ENCODE results near the gene SULT4A1. TPM values are rescaled to one million over a fixed set of nuclear protein-coding genes. Genes with fewer than 3 reads are reported as not detected.

Gene SULT4A1
- total RNA-seq, 1 experiment from 2014 or later = 12.6 TPM

GRCh38 chr22:43832393-43833265 lies 29.7 kb downstream of the SULT4A1 start:
- H3K36me3 Mint-ChIP-seq = no peaks in the 10 kb centered on the region
- H3K4me3 Mint-ChIP-seq = no peak overlapping the region
- ChIA-PET CTCF (interaction anchor here (1.3 kb wide), 1 partner anchor 12 kb away, joined by 3 read pairs; no protein-coding TSS in a partner anchor), POLR2A (interaction anchor here (0.6 kb wide), 2 partner anchors 12 to 36 kb away, joined by 3 to 5 read pairs; no protein-coding TSS in a partner anchor)
- TF ChIP-seq GTF2I (CRISPR knock-in tag; conservative IDR thresholded peaks at IDR 0.05) = no peak
- TF ChIP-seq NR3C1 (CRISPR knock-in tag; conservative IDR thresholded peaks at IDR 0.05; ENCODE audit: low read depth) = no peak
- TF ChIP-seq OVOL2 (CRISPR knock-in tag; IDR thresholded peaks at IDR 0.05; ENCODE audit: borderline replicate concordance) = no peak
- TF ChIP-seq, protein P1, sequence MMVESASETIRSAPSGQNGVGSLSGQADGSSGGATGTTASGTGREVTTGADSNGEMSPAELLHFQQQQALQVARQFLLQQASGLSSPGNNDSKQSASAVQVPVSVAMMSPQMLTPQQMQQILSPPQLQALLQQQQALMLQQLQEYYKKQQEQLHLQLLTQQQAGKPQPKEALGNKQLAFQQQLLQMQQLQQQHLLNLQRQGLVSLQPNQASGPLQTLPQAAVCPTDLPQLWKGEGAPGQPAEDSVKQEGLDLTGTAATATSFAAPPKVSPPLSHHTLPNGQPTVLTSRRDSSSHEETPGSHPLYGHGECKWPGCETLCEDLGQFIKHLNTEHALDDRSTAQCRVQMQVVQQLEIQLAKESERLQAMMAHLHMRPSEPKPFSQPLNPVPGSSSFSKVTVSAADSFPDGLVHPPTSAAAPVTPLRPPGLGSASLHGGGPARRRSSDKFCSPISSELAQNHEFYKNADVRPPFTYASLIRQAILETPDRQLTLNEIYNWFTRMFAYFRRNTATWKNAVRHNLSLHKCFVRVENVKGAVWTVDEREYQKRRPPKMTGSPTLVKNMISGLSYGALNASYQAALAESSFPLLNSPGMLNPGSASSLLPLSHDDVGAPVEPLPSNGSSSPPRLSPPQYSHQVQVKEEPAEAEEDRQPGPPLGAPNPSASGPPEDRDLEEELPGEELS (CRISPR knock-in tag; IDR thresholded peaks at IDR 0.05) = no peak
- TF ChIP-seq ZNF263 (CRISPR knock-in tag; IDR thresholded peaks at IDR 0.05; ENCODE audit: low read depth) = no peak
- H3K27me3 Mint-ChIP-seq (ENCODE audit: low read depth) = no peaks in the 10 kb centered on the region
- no peak for DNase-seq (ENCODE audit: low spot score)
- no peak for ATAC-seq
- peaks cover 9% of the 10 kb centered on the region for H3K4me1 Mint-ChIP-seq
- H3K9me3 Mint-ChIP-seq = no peaks in the 10 kb centered on the region
- H3K27ac Mint-ChIP-seq = no peak overlapping the region

DNA sequence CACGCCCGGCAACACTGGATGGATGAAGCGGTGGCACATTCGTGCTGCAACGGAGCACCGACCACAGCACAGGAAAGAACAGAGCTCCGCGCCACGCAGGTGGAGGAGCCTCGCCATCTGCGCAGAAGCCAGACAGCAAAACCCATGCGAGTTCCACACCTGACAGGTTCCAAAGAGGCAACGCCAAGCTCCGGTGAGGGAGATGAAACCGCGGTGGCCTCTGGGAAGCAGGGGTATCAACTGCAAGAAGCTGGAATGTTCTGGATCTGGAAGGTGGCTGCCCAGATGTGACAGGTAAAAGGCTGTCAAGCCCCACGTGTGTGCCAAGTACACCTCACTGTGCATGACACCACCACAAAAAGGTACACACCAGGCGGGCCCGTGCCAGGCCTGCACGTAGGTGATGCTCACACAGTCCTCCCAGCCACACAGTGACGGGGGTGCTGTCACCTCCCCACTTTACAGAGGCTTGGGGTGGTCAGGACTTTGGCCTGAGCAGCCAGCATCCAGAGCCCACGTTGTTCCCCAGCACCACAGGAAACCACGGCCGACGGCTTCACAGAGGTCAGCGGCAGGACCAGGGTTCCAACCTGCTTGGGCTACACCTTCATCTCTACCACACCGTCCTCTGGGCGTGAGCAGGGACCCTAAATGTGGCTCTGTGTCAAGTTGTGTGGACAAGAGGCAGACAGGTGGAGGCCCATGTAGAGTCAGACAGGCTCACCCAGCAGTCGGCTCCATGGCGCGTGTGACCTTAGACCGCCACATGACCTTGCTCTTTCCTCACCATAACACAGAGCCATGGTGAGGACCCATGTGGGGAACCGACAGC lies 30.5 kb downstream of the SULT4A1 start:
- CTCF ChIA-PET = interaction anchor here (6.3 kb wide), 1 partner anchor 52 kb away, joined by 69 read pairs; no protein-coding TSS in a partner anchor
- no peak for DNase-seq (ENCODE audit: low spot score)

More for the DNA sequence above, 30.5 kb downstream of the SULT4A1 start:
- POLR2A ChIA-PET = no interaction called here
- Mint-ChIP-seq H3K9me3 (no peaks in the 10 kb centered on the region), H3K27me3 (ENCODE audit: low read depth) (no peaks in the 10 kb centered on the region), H3K4me3 (no peak overlapping the region), H3K27ac (no peak overlapping the region), H3K36me3 (no peaks in the 10 kb centered on the region), H3K4me1 (peaks cover 9% of the 10 kb centered on the region)
- no peak for ATAC-seq
- TF ChIP-seq E2F4 (CRISPR knock-in tag; IDR thresholded peaks at IDR 0.05; ENCODE audit: borderline replicate concordance, low read depth) = no peak
- TF ChIP-seq SP1 (CRISPR knock-in tag; conservative IDR thresholded peaks at IDR 0.05) = no peak
- TF ChIP-seq IRF2 (CRISPR knock-in tag; IDR thresholded peaks at IDR 0.05; ENCODE audit: borderline replicate concordance, low read depth) = no peak
- TF ChIP-seq HMGXB4 (CRISPR knock-in tag; IDR thresholded peaks at IDR 0.05) = no peak
- no peak for TF ChIP-seq CREM (CRISPR knock-in tag; IDR thresholded peaks at IDR 0.05)
- TF ChIP-seq PREB (CRISPR knock-in tag; IDR thresholded peaks at IDR 0.05; ENCODE audit: borderline replicate concordance) = no peak
- TF ChIP-seq E2F5 (CRISPR knock-in tag; IDR thresholded peaks at IDR 0.05) = no peak
- TF ChIP-seq STAT6 (CRISPR knock-in tag; conservative IDR thresholded peaks at IDR 0.05; ENCODE audit: low read depth) = no peak
- no peak for TF ChIP-seq CDX4 (CRISPR knock-in tag; IDR thresholded peaks at IDR 0.05; ENCODE audit: borderline replicate concordance)
- TF ChIP-seq EMX1 (CRISPR knock-in tag; IDR thresholded peaks at IDR 0.05) = no peak
- no peak for TF ChIP-seq ZNF317 (CRISPR knock-in tag; IDR thresholded peaks at IDR 0.05; ENCODE audit: borderline replicate concordance, low read depth)

Measured in WTC11 (cell line).